GM13976 (cell line): ENCODE data around the gene EEF1B2.

Experiments
- DNase-seq: peaks from one replicate; pipeline ENCODE4 v3.0.0; 2012; ENCODE audit warnings: low spot score
- in situ Hi-C: fragments of 300-500 bp; cut with MboI; formaldehyde crosslinking; loops from one replicate; pipeline ENCODE4 v1.12.0; 2022; ENCODE audit warnings: low sequenced_read_pairs, mixed read lengths, inconsistent platforms; ENCODE audit not compliant: unreplicated experiment
- TF ChIP-seq, protein P1 (sequence below): IDR thresholded peaks from 2 replicates; pipeline ENCODE4 v1.5.1; 2012; ENCODE audit warnings: borderline replicate concordance, mild to moderate bottlenecking; ENCODE audit not compliant: insufficient read depth; ENCODE audit errors: extremely low read depth, missing control alignments, control extremely low read depth

The EEF1B2 gene

DNA sequence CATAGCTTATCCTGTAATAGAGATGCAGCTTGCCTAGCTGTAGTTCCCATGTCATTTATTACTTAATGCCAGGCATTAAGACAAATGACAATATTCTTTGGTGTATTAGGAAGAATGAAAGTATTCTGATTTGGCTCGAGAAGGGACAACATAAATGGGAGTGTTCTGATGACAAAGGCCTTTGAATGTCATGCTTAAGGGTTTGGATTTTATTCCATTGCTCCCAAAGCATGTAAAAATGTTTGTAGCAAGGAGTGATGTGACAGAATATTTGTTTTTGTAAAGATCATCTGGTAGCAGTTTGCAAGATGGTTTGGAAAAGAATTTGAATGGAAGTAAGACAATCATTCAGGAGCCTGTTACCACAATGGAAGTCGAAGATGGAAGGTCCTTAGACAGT lies 30.4 kb downstream of the EEF1B2 start:
- DNase-seq, result no peak
- in situ Hi-C loops, result no loop called here
- TF ChIP-seq, protein P1, sequence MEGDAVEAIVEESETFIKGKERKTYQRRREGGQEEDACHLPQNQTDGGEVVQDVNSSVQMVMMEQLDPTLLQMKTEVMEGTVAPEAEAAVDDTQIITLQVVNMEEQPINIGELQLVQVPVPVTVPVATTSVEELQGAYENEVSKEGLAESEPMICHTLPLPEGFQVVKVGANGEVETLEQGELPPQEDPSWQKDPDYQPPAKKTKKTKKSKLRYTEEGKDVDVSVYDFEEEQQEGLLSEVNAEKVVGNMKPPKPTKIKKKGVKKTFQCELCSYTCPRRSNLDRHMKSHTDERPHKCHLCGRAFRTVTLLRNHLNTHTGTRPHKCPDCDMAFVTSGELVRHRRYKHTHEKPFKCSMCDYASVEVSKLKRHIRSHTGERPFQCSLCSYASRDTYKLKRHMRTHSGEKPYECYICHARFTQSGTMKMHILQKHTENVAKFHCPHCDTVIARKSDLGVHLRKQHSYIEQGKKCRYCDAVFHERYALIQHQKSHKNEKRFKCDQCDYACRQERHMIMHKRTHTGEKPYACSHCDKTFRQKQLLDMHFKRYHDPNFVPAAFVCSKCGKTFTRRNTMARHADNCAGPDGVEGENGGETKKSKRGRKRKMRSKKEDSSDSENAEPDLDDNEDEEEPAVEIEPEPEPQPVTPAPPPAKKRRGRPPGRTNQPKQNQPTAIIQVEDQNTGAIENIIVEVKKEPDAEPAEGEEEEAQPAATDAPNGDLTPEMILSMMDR, result no peak

GRCh38 chr2:206190689-206191088 lies 31.0 kb downstream of the EEF1B2 start:
- no peak for DNase-seq
- in situ Hi-C loops, result no loop called here
- TF ChIP-seq, protein P1, result no peak

DNA sequence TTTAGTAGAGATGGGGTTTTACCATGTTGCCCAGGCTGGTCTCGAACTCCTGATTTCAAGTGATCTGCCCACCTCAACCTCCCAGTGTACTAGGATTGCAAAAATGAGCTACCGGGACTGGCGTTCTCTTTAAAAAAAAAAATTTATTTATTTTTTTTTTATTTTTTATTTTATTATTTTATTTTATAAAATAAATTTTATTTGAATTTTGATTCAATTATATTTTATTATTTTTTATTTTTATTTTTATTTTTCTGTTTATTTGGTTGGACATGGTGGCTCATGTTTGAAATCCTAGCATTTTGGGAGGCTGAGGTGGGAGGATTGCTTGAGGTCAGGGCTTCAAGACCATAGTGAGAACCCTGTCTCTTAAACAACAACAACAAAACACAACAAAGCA lies 32.5 kb downstream of the EEF1B2 start:
- DNase-seq, result no peak
- in situ Hi-C loops, result no loop called here
- TF ChIP-seq, protein P1, result no peak

GRCh38 chr2:206193671-206194357 lies 34.1 kb downstream of the EEF1B2 start:
- no peak for DNase-seq
- TF ChIP-seq, protein P1, result no peak

GRCh38 chr2:206198677-206199076 lies 39.0 kb downstream of the EEF1B2 start:
- in situ Hi-C loops, result no loop called here
- no peak for DNase-seq

More at GRCh38 chr2:206193671-206194357, 34.1 kb downstream of the EEF1B2 start:
- in situ Hi-C loops, result no loop called here

DNA sequence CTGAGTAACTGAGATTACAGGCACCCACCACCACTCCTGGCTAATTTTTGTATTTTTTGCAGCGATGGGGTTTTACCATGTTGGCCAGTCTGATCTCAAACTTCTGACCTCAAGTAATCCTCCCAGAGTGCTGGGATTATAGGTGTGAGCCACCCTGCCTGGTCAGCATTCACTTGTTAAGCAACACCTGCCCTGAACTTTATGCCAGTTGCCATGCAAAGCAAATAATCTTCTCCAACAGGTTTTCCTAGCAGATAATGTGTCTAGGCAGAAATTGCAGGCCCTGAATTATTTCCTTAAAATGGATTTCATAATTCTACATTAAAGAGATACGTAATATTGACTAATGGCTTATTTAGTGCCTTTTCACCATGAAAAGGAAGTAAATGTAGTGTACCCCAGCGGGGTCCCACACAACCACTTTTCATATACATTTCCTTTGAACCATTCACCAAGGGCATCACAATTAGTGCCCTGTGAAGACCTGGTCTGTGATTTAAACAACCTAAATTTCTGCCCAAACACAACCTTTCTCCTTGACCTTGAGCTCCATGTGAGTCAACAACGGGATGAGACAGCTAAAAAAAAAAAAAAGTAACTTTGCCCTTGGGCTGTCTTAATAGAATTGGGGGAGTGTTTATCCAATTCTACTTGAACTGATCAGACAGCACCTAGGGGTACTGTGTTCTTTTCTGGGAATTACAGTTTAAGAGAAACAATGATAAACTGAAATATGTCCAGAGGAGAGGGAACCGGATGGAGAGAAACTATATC lies 41.6 kb downstream of the EEF1B2 start:
- in situ Hi-C loops, result no loop called here
- no peak for DNase-seq
- TF ChIP-seq, protein P1, result no peak

More at GRCh38 chr2:206198677-206199076, 39.0 kb downstream of the EEF1B2 start:
- TF ChIP-seq, protein P1, result no peak

DNA sequence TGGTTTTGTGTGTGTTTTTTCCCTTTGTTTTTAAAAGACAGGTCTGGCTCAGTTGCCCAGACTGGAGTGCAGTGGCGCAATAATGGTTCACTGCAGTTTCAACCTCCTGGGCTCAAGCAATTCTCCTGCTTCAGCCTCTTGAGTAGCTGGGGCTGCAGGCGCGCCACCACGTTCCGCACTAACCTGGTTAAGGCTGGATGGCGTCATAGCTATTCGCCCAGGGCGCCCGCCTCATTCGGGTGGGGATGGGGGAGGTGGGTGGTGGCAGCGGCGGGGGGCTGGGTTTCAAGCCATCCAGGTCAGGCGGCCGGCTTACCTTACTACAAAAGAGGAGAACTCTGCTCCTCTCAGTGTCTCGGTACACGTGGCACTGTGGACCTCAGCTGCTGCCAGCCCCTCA lies 42.8 kb downstream of the EEF1B2 start:
- TF ChIP-seq, protein P1, result no peak
- in situ Hi-C loops, result no loop called here
- DNase-seq, result no peak
